Hepatocyte (in vitro differentiated cells): ENCODE data around the gene OR51A2. TPM values are rescaled to one million over a fixed set of nuclear protein-coding genes. Genes with fewer than 3 reads are reported as not detected.

ENCODE experiments used
- DNase-seq: peaks from one replicate; pipeline ENCODE4 v3.0.0-alpha.2; 2016; ENCODE audit warnings: low spot score
- H2AFZ ChIP-seq: fragments of 200-600 bp; sonication (generic); 2 replicates; pipeline ENCODE4 v1.6.0; 2016; ENCODE audit warnings: antibody characterized with exemption, mild to moderate bottlenecking
- H3K27ac ChIP-seq: fragments of 200-600 bp; sonication (generic); 2 replicates; pipeline ENCODE4 v1.5.1; 2016; ENCODE audit warnings: mild to moderate bottlenecking
- H3K27me3 ChIP-seq: fragments of 200-600 bp; sonication (generic); 2 replicates; pipeline ENCODE4 v1.6.1; 2016
- H3K36me3 ChIP-seq: fragments of 200-600 bp; sonication (generic); replicated peaks from 2 replicates; pipeline ENCODE4 v1.5.1; 2016; ENCODE audit warnings: low read depth; ENCODE audit not compliant: insufficient read depth
- H3K4me1 ChIP-seq: fragments of 200-600 bp; sonication (generic); 2 replicates; pipeline ENCODE4 v1.5.1; 2016; ENCODE audit warnings: mild to moderate bottlenecking, moderate library complexity; ENCODE audit not compliant: insufficient read depth
- H3K4me2 ChIP-seq: fragments of 200-600 bp; sonication (generic); 2 replicates; pipeline ENCODE4 v1.6.0; 2016
- H3K4me3 ChIP-seq: fragments of 200-600 bp; sonication (generic); 2 replicates; pipeline ENCODE4 v1.5.1; 2016; ENCODE audit warnings: mild to moderate bottlenecking
- H3K79me2 ChIP-seq: fragments of 200-600 bp; sonication (generic); 2 replicates; pipeline ENCODE4 v1.6.0; 2017; ENCODE audit warnings: mild to moderate bottlenecking
- H3K9me2 ChIP-seq: fragments of 200-600 bp; sonication (generic); replicated peaks from 2 replicates; pipeline ENCODE4 v1.6.0; 2017; ENCODE audit warnings: mild to moderate bottlenecking; ENCODE audit not compliant: insufficient read depth
- H3K9me3 ChIP-seq: fragments of 200-600 bp; sonication (generic); 2 replicates; pipeline ENCODE4 v1.5.1; 2016; ENCODE audit warnings: low read depth, mild to moderate bottlenecking
- H4K20me1 ChIP-seq: fragments of 200-600 bp; sonication (generic); 2 replicates; pipeline ENCODE4 v1.6.0; 2016; ENCODE audit warnings: mild to moderate bottlenecking; ENCODE audit not compliant: insufficient read depth, poor library complexity, severe bottlenecking
- CTCF ChIP-seq: fragments of 200-600 bp; sonication (generic); IDR thresholded peaks from 2 replicates; pipeline ENCODE4 v1.5.1; 2016; ENCODE audit warnings: antibody characterized with exemption, mild to moderate bottlenecking; ENCODE audit not compliant: poor library complexity
- EZH2 ChIP-seq: fragments of 200-600 bp; sonication (generic); IDR thresholded peaks from 2 replicates; pipeline ENCODE4 v1.6.1; 2016; ENCODE audit warnings: antibody characterized with exemption, mild to moderate bottlenecking, borderline replicate concordance
- EZH2phosphoT487 ChIP-seq: fragments of 200-600 bp; sonication (generic); IDR thresholded peaks from one replicate; pipeline ENCODE4 v1.6.1; 2018; ENCODE audit warnings: antibody characterized with exemption, mild to moderate bottlenecking, low read depth, moderate library complexity; ENCODE audit not compliant: unreplicated experiment, severe bottlenecking
- WGBS: methylation state at CpG from one replicate; pipeline ENCODE4 v1.1.6; 2016; ENCODE audit warnings: low lambda C conversion rate; ENCODE audit errors: missing lambda C conversion rate; 5-methylcytosine and 5-hydroxymethylcytosine counted together
- polyA plus RNA-seq: library from polyadenylated mRNA; unstranded; fragments of >200 nt; fragmentation: Nextera tagmentation; extraction: Ambion mirVana; gene quantifications from 2 replicates; pipeline ENCODE4 v1.2.1, GENCODE V29; 2016
- total RNA-seq: library from RNA; depleted of rRNA; stranded (reverse); fragments of >200 nt; gene quantifications from 2 replicates; pipeline ENCODE4 v1.2.3, GENCODE V29; 2014

OR51A2 gene
- total and polyA plus RNA-seq, 2 experiments from 2014 or later = not detected

- WGBS = 84% methylated on average over 3 of the region's 3 CpGs
These were observed 18.8 kb downstream of the OR51A2 start for GRCh38 chr11:4936745-4937144.

GRCh38 chr11:4932751-4933150, 22.8 kb downstream of the OR51A2 start:
- Histone ChIP-seq H3K79me2 (no peaks in the 10 kb centered on the region), H3K9me2 (no peaks in the 10 kb centered on the region), H3K4me1 (no peaks in the 10 kb centered on the region), H3K4me3 (no peak overlapping the region), H3K27ac (no peak overlapping the region), H2AFZ (no peak overlapping the region), H3K36me3 (no peaks in the 10 kb centered on the region), H3K27me3 (no peaks in the 10 kb centered on the region), H4K20me1 (no peaks in the 10 kb centered on the region), H3K9me3 (no peaks in the 10 kb centered on the region), H3K4me2 (no peak overlapping the region)
- no peak for TF ChIP-seq EZH2
- no peak for TF ChIP-seq CTCF
- TF ChIP-seq EZH2phosphoT487 = no peak
- WGBS = 83% methylated on average over 4 of the region's 4 CpGs
- DNase-seq = no peak

More at GRCh38 chr11:4936745-4937144, 18.8 kb downstream of the OR51A2 start:
- no peak for DNase-seq
- Histone ChIP-seq H3K79me2 (no peaks in the 10 kb centered on the region), H3K4me1 (no peaks in the 10 kb centered on the region), H3K9me2 (no peaks in the 10 kb centered on the region), H4K20me1 (no peaks in the 10 kb centered on the region), H3K4me3 (no peak overlapping the region), H3K27me3 (no peaks in the 10 kb centered on the region), H2AFZ (no peak overlapping the region), H3K4me2 (no peak overlapping the region), H3K9me3 (no peaks in the 10 kb centered on the region), H3K27ac (no peak overlapping the region), H3K36me3 (no peaks in the 10 kb centered on the region)
- TF ChIP-seq EZH2 (no peak), CTCF (no peak), EZH2phosphoT487 (no peak)

- TF ChIP-seq CTCF (no peak), EZH2phosphoT487 (no peak), EZH2 (no peak)
These were observed 28.9 kb downstream of the OR51A2 start for GRCh38 chr11:4926608-4927007.

GRCh38 chr11:4924239-4924638, 31.3 kb downstream of the OR51A2 start, which contains the start of gene OR51G1:
Gene OR51G1 (minus strand): TSS chr11:4924339. CDS start chr11:4924339, 0 bp downstream.
- H3K27me3 ChIP-seq = no peaks in the 10 kb centered on the region
- no peak within 1 kb of the TSS for H3K4me3 ChIP-seq
- 95% methylated on average over 1 of the region's 1 CpG for WGBS
- TF ChIP-seq EZH2phosphoT487 (no peak), CTCF (no peak), EZH2 (no peak)
- H2AFZ ChIP-seq = no peak within 1 kb of the TSS
- no peaks in the 10 kb centered on the region for H3K9me2 ChIP-seq
- no peak for DNase-seq
- H3K4me1 ChIP-seq = no peaks in the 10 kb centered on the region
- H3K79me2 ChIP-seq = no peaks in the 10 kb centered on the region
- no peaks in the 10 kb centered on the region for H3K9me3 ChIP-seq
- H3K27ac ChIP-seq = no peak within 1 kb of the TSS
- no peaks in the 10 kb centered on the region for H3K36me3 ChIP-seq
- H3K4me2 ChIP-seq = no peak within 1 kb of the TSS
- H4K20me1 ChIP-seq = no peaks in the 10 kb centered on the region

More at GRCh38 chr11:4926608-4927007, 28.9 kb downstream of the OR51A2 start:
- Histone ChIP-seq H3K4me2 (no peak overlapping the region), H3K4me3 (no peak overlapping the region), H3K4me1 (no peaks in the 10 kb centered on the region), H3K79me2 (no peaks in the 10 kb centered on the region), H3K36me3 (no peaks in the 10 kb centered on the region), H4K20me1 (no peaks in the 10 kb centered on the region), H3K9me3 (no peaks in the 10 kb centered on the region), H3K9me2 (no peaks in the 10 kb centered on the region), H3K27me3 (no peaks in the 10 kb centered on the region), H3K27ac (no peak overlapping the region), H2AFZ (no peak overlapping the region)
- no peak for DNase-seq
